ENCODE data around the gene SLC6A6.

DNA sequence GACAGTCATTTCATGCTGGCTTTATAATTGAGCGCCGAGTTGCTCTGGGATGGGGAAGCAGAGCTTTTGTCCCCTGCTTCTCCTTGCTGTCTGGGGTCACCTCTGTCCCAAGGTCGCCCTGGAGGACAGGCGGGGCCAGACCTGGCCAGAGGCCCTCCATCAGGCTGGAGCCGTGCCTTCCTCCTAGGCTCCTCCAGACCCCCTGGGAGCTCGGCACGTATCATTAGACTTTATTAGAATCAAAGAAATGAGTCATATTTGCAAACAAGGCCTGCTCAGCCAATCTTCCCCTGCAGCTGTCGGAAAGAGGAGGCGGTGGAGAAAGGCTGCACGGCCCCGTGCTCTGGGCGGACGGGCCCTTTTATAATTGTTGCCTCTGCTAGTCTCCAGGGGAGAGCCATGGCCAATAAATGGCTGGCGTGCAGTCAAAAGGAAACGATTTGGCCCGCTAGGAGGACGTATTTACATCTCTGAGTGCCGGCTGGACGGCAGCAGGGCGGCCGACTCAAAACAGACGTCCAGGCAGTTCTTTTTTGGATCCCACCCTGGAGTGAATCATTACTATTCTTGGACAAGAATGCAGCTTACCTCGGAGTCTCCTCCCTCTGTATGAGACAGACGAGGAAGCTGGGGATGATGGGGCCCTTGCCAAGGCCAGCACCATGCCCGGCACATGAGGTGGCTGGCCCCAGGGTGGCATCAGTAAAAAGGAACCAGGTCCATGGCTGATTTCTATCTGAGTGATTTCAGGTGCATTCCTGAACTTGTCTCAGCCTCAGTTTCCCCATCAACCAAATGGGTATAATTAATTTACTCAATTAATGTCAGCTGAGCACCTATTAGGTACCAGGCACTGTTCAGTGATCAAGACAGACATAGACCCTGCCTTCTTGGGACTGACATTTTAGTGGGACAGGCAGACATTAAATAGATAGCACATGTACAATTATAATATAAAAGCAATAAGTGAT is 50.6 kb downstream of the SLC6A6 start:
- TF ChIP-seq POLR2A (IDR thresholded peaks at IDR 0.05): no peak
- TF ChIP-seq, protein P1, sequence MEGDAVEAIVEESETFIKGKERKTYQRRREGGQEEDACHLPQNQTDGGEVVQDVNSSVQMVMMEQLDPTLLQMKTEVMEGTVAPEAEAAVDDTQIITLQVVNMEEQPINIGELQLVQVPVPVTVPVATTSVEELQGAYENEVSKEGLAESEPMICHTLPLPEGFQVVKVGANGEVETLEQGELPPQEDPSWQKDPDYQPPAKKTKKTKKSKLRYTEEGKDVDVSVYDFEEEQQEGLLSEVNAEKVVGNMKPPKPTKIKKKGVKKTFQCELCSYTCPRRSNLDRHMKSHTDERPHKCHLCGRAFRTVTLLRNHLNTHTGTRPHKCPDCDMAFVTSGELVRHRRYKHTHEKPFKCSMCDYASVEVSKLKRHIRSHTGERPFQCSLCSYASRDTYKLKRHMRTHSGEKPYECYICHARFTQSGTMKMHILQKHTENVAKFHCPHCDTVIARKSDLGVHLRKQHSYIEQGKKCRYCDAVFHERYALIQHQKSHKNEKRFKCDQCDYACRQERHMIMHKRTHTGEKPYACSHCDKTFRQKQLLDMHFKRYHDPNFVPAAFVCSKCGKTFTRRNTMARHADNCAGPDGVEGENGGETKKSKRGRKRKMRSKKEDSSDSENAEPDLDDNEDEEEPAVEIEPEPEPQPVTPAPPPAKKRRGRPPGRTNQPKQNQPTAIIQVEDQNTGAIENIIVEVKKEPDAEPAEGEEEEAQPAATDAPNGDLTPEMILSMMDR (IDR thresholded peaks at IDR 0.05): no peak

Data from lower leg skin (tissue), 3 donors.